Liver (tissue), 9 donors: ENCODE data around the gene TRIM9. TPM values are rescaled to one million over a fixed set of nuclear protein-coding genes. Genes with fewer than 3 reads are reported as not detected.

Experiments used
- DNase-seq: peaks from one replicate; pipeline ENCODE4 v3.0.0-alpha.2; 2017; ENCODE audit warnings: low spot score
- H3K27ac ChIP-seq, 2 donors: one replicate each; pipeline ENCODE4 v1.7.0; 2013; ENCODE audit warnings: inconsistent platforms in 2 of 2, low read length in 2 of 2, control low read depth in 1 of 2, low read depth in 1 of 2, mild to moderate bottlenecking in 1 of 2
- H3K27me3 ChIP-seq, 4 donors: one replicate each; pipeline versions ENCODE4 v1.6.1 to v1.7.0; 2013; ENCODE audit warnings: low read length in 3 of 4, inconsistent platforms in 1 of 4, mild to moderate bottlenecking in 1 of 4, moderate library complexity in 1 of 4; ENCODE audit not compliant: control insufficient read depth in 4 of 4, insufficient read depth in 4 of 4
- H3K36me3 ChIP-seq, 4 donors: one replicate each; pipeline versions ENCODE4 v1.6.1 to v1.7.0; 2013; ENCODE audit warnings: low read length in 3 of 4, mild to moderate bottlenecking in 3 of 4, low read depth in 1 of 4, moderate library complexity in 1 of 4; ENCODE audit not compliant: control insufficient read depth in 4 of 4, insufficient read depth in 3 of 4
- H3K4me1 ChIP-seq, 4 donors: one replicate each; pipeline versions ENCODE4 v1.6.1 to v1.7.0; 2013; ENCODE audit warnings: low read length in 3 of 4, mild to moderate bottlenecking in 3 of 4, moderate library complexity in 1 of 4; ENCODE audit not compliant: control insufficient read depth in 4 of 4, insufficient read depth in 4 of 4
- H3K4me3 ChIP-seq, 3 donors: one replicate each; pipeline versions ENCODE4 v1.6.1 to v1.7.0; 2013; ENCODE audit warnings: low read length in 3 of 3, control low read depth in 1 of 3, low read depth in 1 of 3, mild to moderate bottlenecking in 1 of 3
- H3K9ac ChIP-seq, 2 donors: one replicate each; pipeline ENCODE4 v1.7.0; 2013; ENCODE audit warnings: low read length in 2 of 2, mild to moderate bottlenecking in 2 of 2, moderate library complexity in 2 of 2, control low read depth in 1 of 2, low read depth in 1 of 2
- H3K9me3 ChIP-seq, 4 donors: one replicate each; pipeline versions ENCODE4 v1.6.1 to v1.7.0; 2013; ENCODE audit warnings: low read length in 3 of 4; ENCODE audit not compliant: control insufficient read depth in 4 of 4
- EGR1 ChIP-seq, 2 donors: IDR thresholded peaks; 2 replicates each; pipeline ENCODE4 v1.6.1; 2016 to 2018; ENCODE audit warnings: antibody characterized with exemption in 2 of 2, low read depth in 2 of 2
- FOXA1 ChIP-seq: IDR thresholded peaks from 2 replicates; pipeline ENCODE4 v1.6.1; 2016; ENCODE audit warnings: antibody characterized with exemption
- GABPA ChIP-seq, 2 donors: IDR thresholded peaks in 1 of 2; conservative IDR thresholded peaks in 1 of 2; 2 replicates each; pipeline ENCODE4 v1.6.1; 2016; ENCODE audit warnings: antibody characterized with exemption in 2 of 2, mild to moderate bottlenecking in 1 of 2, moderate library complexity in 1 of 2
- HNF4G ChIP-seq: IDR thresholded peaks from 2 replicates; pipeline ENCODE4 v1.6.1; 2016; ENCODE audit warnings: antibody characterized with exemption
- JUND ChIP-seq, 2 donors: IDR thresholded peaks; 2 replicates each; pipeline ENCODE4 v1.6.1; 2016; ENCODE audit warnings: antibody characterized with exemption in 2 of 2
- NR2F2 ChIP-seq: IDR thresholded peaks from 2 replicates; pipeline ENCODE4 v1.6.1; 2016; ENCODE audit warnings: antibody characterized with exemption
- RAD21 ChIP-seq, 2 donors: IDR thresholded peaks; 2 replicates each; pipeline ENCODE4 v1.6.1; 2016; ENCODE audit warnings: antibody characterized with exemption in 2 of 2, mild to moderate bottlenecking in 2 of 2
- RXRA ChIP-seq, 2 donors: IDR thresholded peaks; 2 replicates each; pipeline ENCODE4 v1.6.1; 2017 to 2018; ENCODE audit warnings: antibody characterized with exemption in 2 of 2, mild to moderate bottlenecking in 1 of 2
- SP1 ChIP-seq: IDR thresholded peaks from 2 replicates; pipeline ENCODE4 v1.6.1; 2018; ENCODE audit warnings: antibody characterized with exemption, mild to moderate bottlenecking
- TAF1 ChIP-seq: conservative IDR thresholded peaks from 2 replicates; pipeline ENCODE4 v1.6.1; 2016; ENCODE audit warnings: antibody characterized with exemption, mild to moderate bottlenecking
- YY1 ChIP-seq: IDR thresholded peaks from 2 replicates; pipeline ENCODE4 v1.6.1; 2016; ENCODE audit warnings: antibody characterized with exemption, mild to moderate bottlenecking
- WGBS: extraction: QIAGEN DNeasy Blood & Tissue Kit; methylation state at CpG from one replicate; pipeline ENCODE4 v1.1.7; 2013; 5-methylcytosine and 5-hydroxymethylcytosine counted together
- polyA plus RNA-seq, 2 donors: library from polyadenylated mRNA; stranded (reverse) in 1 of 2; unstranded in 1 of 2; fragments of 200-250 nt in 1 of 2; fragments of >200 nt in 1 of 2; fragmentation: Nextera tagmentation in 1 of 2; extraction: Ambion mirVana in 1 of 2; gene quantifications; one replicate each; pipeline versions ENCODE4 v1.2.1 to v1.2.3, GENCODE V29; 2013 to 2015
- total RNA-seq, 2 donors: library from RNA; depleted of rRNA; stranded (reverse); fragments of >200 nt; gene quantifications; one replicate each; pipeline ENCODE4 v1.2.3, GENCODE V29; 2014
- TF ChIP-seq, protein P1 (sequence below): IDR thresholded peaks from 2 replicates; pipeline ENCODE4 v1.6.1; 2016; ENCODE audit warnings: antibody characterized with exemption
- TF ChIP-seq, protein P2 (sequence below): IDR thresholded peaks from 2 replicates; pipeline ENCODE4 v1.6.1; 2016; ENCODE audit warnings: antibody characterized with exemption
- TF ChIP-seq, protein P3 (sequence below): IDR thresholded peaks from 2 replicates; pipeline ENCODE4 v1.6.1; 2016; ENCODE audit warnings: antibody characterized with exemption
- TF ChIP-seq, protein P4 (sequence below): IDR thresholded peaks from 2 replicates; pipeline ENCODE4 v1.6.1; 2016; ENCODE audit warnings: antibody characterized with exemption, mild to moderate bottlenecking
- TF ChIP-seq, protein P5 (sequence below): fragments of 150-350 bp; IDR thresholded peaks from 2 replicates; pipeline ENCODE4 v1.5.1; 2017; ENCODE audit warnings: improper control_type of control experiment, low read depth, low read length; ENCODE audit not compliant: missing input control
- donor health status: healthy.
- donor health status: healthy.
- donor health status: healthy.
- donor health status: healthy.
- donor health status: healthy.

TRIM9 gene
- total and polyA plus RNA-seq, 4 donors, result 0.09 to 1.6 (median 0.18) TPM

DNA sequence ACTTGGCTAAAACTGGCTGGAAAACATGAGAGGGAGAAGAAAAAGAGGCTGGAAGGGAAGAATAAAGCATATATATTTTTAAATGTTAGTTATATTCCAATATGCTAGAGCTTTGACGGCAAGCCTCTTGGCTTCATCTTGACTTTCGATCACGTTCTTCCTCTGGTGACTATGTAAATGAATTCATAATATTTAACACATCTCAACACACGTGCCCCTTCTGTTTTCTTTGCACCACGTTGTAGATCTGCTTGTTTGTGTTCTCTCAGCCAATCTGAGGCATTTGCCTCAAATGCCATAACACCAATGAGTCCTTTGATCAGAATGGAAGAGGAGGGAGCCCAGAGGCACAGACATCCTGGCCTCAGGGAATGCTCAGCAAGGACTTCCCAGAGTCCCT lies 45.4 kb upstream of the TRIM9 start:
- Histone ChIP-seq H3K4me1 (no peaks in the 10 kb centered on the region), H3K36me3 (no peaks in the 10 kb centered on the region), H3K9me3 (no peaks in the 10 kb centered on the region), H3K4me3 (no peak overlapping the region), H3K9ac (no peak overlapping the region), H3K27ac (no peak overlapping the region), H3K27me3 (no peaks in the 10 kb centered on the region)
- TF ChIP-seq JUND (IDR thresholded peaks at IDR 0.05) (no peak), RAD21 (IDR thresholded peaks at IDR 0.05) (no peak), HNF4G (no peak), EGR1 (IDR thresholded peaks at IDR 0.05; ENCODE audit: low read depth in 2 of 2) (no peak), SP1 (no peak), NR2F2 (no peak), GABPA (IDR thresholded peaks at IDR 0.05 in 1 of 2, conservative IDR thresholded peaks at IDR 0.05 in 1 of 2) (no peak), FOXA1 (no peak), TAF1 (no peak), YY1 (no peak)
- TF ChIP-seq, protein P1, sequence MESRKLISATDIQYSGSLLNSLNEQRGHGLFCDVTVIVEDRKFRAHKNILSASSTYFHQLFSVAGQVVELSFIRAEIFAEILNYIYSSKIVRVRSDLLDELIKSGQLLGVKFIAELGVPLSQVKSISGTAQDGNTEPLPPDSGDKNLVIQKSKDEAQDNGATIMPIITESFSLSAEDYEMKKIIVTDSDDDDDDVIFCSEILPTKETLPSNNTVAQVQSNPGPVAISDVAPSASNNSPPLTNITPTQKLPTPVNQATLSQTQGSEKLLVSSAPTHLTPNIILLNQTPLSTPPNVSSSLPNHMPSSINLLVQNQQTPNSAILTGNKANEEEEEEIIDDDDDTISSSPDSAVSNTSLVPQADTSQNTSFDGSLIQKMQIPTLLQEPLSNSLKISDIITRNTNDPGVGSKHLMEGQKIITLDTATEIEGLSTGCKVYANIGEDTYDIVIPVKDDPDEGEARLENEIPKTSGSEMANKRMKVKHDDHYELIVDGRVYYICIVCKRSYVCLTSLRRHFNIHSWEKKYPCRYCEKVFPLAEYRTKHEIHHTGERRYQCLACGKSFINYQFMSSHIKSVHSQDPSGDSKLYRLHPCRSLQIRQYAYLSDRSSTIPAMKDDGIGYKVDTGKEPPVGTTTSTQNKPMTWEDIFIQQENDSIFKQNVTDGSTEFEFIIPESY, result no peak
- TF ChIP-seq, protein P2, sequence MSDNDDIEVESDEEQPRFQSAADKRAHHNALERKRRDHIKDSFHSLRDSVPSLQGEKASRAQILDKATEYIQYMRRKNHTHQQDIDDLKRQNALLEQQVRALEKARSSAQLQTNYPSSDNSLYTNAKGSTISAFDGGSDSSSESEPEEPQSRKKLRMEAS, result no peak
- TF ChIP-seq, protein P3, sequence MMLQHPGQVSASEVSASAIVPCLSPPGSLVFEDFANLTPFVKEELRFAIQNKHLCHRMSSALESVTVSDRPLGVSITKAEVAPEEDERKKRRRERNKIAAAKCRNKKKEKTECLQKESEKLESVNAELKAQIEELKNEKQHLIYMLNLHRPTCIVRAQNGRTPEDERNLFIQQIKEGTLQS, result no peak
- 81% methylated on average over 5 of the region's 5 CpGs for whole genome bisulfite sequencing
- DNase-seq, result no peak

DNA sequence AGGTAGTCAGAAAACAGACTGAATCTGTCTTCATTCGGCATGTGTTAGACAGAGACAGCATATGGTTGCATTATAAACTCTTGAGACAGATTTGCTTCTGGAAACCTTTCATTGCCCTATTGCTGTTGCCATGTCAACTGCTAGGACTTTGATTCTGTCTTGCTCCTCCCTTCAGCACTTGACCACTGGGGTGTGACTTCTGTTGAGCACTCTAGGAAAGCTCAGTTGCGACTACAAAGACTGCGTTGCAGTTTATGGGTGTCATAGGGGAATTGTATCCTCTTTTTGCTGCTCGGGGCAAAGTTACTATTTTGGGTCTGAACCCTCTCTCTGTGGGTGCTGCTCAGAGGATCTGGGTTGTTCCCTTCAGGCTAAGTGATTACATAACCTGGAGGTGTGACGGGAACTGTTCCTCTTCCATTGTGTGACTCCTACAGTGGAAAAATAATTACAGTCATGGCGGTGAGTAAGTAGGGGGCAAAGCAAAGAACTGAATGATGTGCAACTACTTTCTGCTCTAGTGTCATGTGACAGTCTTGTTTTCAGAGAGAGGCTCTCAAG lies 44.3 kb upstream of the TRIM9 start:
- TF ChIP-seq YY1 (no peak), JUND (IDR thresholded peaks at IDR 0.05) (no peak), GABPA (IDR thresholded peaks at IDR 0.05 in 1 of 2, conservative IDR thresholded peaks at IDR 0.05 in 1 of 2) (no peak), TAF1 (no peak), RXRA (IDR thresholded peaks at IDR 0.05) (no peak), NR2F2 (no peak), FOXA1 (no peak), HNF4G (no peak), SP1 (no peak)
- TF ChIP-seq, protein P2, result no peak
- TF ChIP-seq, protein P1, result no peak
- TF ChIP-seq, protein P3, result no peak
- TF ChIP-seq, protein P4, sequence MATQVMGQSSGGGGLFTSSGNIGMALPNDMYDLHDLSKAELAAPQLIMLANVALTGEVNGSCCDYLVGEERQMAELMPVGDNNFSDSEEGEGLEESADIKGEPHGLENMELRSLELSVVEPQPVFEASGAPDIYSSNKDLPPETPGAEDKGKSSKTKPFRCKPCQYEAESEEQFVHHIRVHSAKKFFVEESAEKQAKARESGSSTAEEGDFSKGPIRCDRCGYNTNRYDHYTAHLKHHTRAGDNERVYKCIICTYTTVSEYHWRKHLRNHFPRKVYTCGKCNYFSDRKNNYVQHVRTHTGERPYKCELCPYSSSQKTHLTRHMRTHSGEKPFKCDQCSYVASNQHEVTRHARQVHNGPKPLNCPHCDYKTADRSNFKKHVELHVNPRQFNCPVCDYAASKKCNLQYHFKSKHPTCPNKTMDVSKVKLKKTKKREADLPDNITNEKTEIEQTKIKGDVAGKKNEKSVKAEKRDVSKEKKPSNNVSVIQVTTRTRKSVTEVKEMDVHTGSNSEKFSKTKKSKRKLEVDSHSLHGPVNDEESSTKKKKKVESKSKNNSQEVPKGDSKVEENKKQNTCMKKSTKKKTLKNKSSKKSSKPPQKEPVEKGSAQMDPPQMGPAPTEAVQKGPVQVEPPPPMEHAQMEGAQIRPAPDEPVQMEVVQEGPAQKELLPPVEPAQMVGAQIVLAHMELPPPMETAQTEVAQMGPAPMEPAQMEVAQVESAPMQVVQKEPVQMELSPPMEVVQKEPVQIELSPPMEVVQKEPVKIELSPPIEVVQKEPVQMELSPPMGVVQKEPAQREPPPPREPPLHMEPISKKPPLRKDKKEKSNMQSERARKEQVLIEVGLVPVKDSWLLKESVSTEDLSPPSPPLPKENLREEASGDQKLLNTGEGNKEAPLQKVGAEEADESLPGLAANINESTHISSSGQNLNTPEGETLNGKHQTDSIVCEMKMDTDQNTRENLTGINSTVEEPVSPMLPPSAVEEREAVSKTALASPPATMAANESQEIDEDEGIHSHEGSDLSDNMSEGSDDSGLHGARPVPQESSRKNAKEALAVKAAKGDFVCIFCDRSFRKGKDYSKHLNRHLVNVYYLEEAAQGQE, result no peak
- TF ChIP-seq, protein P5, sequence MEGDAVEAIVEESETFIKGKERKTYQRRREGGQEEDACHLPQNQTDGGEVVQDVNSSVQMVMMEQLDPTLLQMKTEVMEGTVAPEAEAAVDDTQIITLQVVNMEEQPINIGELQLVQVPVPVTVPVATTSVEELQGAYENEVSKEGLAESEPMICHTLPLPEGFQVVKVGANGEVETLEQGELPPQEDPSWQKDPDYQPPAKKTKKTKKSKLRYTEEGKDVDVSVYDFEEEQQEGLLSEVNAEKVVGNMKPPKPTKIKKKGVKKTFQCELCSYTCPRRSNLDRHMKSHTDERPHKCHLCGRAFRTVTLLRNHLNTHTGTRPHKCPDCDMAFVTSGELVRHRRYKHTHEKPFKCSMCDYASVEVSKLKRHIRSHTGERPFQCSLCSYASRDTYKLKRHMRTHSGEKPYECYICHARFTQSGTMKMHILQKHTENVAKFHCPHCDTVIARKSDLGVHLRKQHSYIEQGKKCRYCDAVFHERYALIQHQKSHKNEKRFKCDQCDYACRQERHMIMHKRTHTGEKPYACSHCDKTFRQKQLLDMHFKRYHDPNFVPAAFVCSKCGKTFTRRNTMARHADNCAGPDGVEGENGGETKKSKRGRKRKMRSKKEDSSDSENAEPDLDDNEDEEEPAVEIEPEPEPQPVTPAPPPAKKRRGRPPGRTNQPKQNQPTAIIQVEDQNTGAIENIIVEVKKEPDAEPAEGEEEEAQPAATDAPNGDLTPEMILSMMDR, result no peak
- Histone ChIP-seq H3K36me3 (no peaks in the 10 kb centered on the region), H3K4me1 (no peaks in the 10 kb centered on the region), H3K27me3 (no peaks in the 10 kb centered on the region), H3K4me3 (no peak overlapping the region), H3K9ac (no peak overlapping the region), H3K27ac (no peak overlapping the region), H3K9me3 (no peaks in the 10 kb centered on the region)
- DNase-seq, result no peak
- 80% methylated on average over 6 of the region's 6 CpGs for WGBS
